Measurements from ENCODE around the gene PACS2. TPM values are rescaled to one million over a fixed set of nuclear protein-coding genes. Genes with fewer than 3 reads are reported as not detected.

PACS2 gene
- total and polyA plus RNA-seq, 2 of the 4 experiments (the other 2 are of a cell fraction), result 15.6 to 32.2 TPM

DNA sequence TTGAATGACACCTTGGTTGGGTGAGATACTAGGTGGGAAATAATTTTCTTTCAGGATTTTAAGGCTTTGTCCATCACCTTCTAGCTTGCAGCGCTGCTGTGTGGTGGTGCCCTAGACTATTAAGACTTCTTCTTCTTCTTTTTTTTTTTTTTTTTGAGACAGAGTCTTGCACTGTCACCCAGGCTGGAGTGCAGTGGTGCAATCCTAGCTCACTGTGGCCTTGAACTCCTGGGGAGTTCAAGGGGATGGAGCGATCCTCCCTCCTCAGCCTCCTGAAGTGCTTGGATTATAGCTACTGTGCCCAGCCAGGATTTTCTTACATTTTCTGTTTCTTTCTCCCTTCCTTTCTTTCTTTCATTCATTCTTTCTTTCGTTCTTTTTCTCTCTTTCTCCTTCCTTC, 94.8 kb downstream of the PACS2 start:
- Histone ChIP-seq H2AK5ac (ENCODE audit: low read depth, low read length) (no peak overlapping the region), H2BK120ac (ENCODE audit: low read depth, low read length) (no peak overlapping the region), H3K27me3 (ENCODE audit: control insufficient read depth, insufficient read depth, low read length) (no peaks in the 10 kb centered on the region), H3K56ac (ENCODE audit: extremely low read depth, insufficient read depth, low read length) (no peak overlapping the region), H2BK15ac (ENCODE audit: low read depth, low read length) (no peak overlapping the region), H3K4ac (ENCODE audit: low read depth, low read length) (no peak overlapping the region), H3K4me3 (ENCODE audit: insufficient read depth, low read depth, low read length) (no peak overlapping the region), H3K4me1 (ENCODE audit: control insufficient read depth, insufficient read depth, low read length) (peaks cover 5% of the 10 kb centered on the region), H3K23ac (ENCODE audit: low read depth, low read length) (no peak overlapping the region), H2BK20ac (ENCODE audit: low read depth, low read length) (no peak overlapping the region), H3K36me3 (ENCODE audit: control insufficient read depth, insufficient read depth, low read length) (no peaks in the 10 kb centered on the region), H3K79me1 (ENCODE audit: low read depth in 1 of 2, low read length in 2 of 2) (no peaks in the 10 kb centered on the region), H2BK5ac (ENCODE audit: low read depth, low read length, poor library complexity, severe bottlenecking) (no peak overlapping the region), H3K9me3 (ENCODE audit: control insufficient read depth, insufficient read depth, low read length) (0 out of 2 replicates have a peak, but pooled peaks cover 1% of the 10 kb centered on the region), H2AFZ (replicated peaks; ENCODE audit: low read length, poor library complexity) (no peak overlapping the region), H3K4me2 (ENCODE audit: low read depth, low read length) (no peak overlapping the region), H2AK9ac (replicated peaks; ENCODE audit: low read depth, low read length, poor library complexity) (no peak overlapping the region), H4K91ac (ENCODE audit: insufficient read depth, low read depth, low read length) (no peak overlapping the region), H3K18ac (ENCODE audit: low read depth, low read length) (no peak overlapping the region), H4K5ac (ENCODE audit: low read depth, low read length) (no peak overlapping the region), H4K8ac (ENCODE audit: low read depth in 2 of 2, low read length in 2 of 2) (no peak overlapping the region), H3K9me1 (ENCODE audit: insufficient read depth, low read length) (no peaks in the 10 kb centered on the region), H3K27ac (ENCODE audit: insufficient read depth, low read length) (no peak overlapping the region), H3K9ac (ENCODE audit: low read depth, low read length) (no peak overlapping the region), H4K20me1 (ENCODE audit: insufficient read depth, low read length) (no peaks in the 10 kb centered on the region), H3K14ac (replicated peaks; ENCODE audit: low read depth, low read length) (no peak overlapping the region)
- dilution Hi-C loops (cut with HindIII; ENCODE audit: low sequenced_read_pairs, unreplicated experiment), result no loop called here
- 72 to 89% methylated on average over 1 to 2 of the region's 3 CpGs for WGBS, 2 experiments (ENCODE audit: extremely low coverage in 2 of 2, insufficient read length in 1 of 2)
- TF ChIP-seq NFE2L2 (IDR thresholded peaks at IDR 0.05; ENCODE audit: low read depth, low read length) (no peak), MAZ (IDR thresholded peaks at IDR 0.05; ENCODE audit: borderline replicate concordance, low read depth, low read length) (no peak), RAD21 (IDR thresholded peaks at IDR 0.05; ENCODE audit: low read length) (no peak), POLR2A (IDR thresholded peaks at IDR 0.05; ENCODE audit: low read depth, low read length) (no peak), RFX5 (IDR thresholded peaks at IDR 0.05; ENCODE audit: low read depth, low read length) (no peak), FOS (IDR thresholded peaks at IDR 0.05; ENCODE audit: low read depth, low read length) (no peak), CEBPB (IDR thresholded peaks at IDR 0.05; ENCODE audit: low read depth, low read length) (no peak), BHLHE40 (IDR thresholded peaks at IDR 0.05; ENCODE audit: low read depth, low read length) (no peak), RCOR1 (IDR thresholded peaks at IDR 0.05; ENCODE audit: insufficient replicate concordance, low read length) (no peak), MAFK (IDR thresholded peaks at IDR 0.05; ENCODE audit: low read depth, low read length) (no peak), SMC3 (IDR thresholded peaks at IDR 0.05; ENCODE audit: low read depth, low read length) (no peak), CHD1 (IDR thresholded peaks at IDR 0.05; ENCODE audit: low read depth, low read length) (no peak), MXI1 (IDR thresholded peaks at IDR 0.05; ENCODE audit: borderline replicate concordance, low read depth, low read length) (no peak)
- TF ChIP-seq, protein P1, sequence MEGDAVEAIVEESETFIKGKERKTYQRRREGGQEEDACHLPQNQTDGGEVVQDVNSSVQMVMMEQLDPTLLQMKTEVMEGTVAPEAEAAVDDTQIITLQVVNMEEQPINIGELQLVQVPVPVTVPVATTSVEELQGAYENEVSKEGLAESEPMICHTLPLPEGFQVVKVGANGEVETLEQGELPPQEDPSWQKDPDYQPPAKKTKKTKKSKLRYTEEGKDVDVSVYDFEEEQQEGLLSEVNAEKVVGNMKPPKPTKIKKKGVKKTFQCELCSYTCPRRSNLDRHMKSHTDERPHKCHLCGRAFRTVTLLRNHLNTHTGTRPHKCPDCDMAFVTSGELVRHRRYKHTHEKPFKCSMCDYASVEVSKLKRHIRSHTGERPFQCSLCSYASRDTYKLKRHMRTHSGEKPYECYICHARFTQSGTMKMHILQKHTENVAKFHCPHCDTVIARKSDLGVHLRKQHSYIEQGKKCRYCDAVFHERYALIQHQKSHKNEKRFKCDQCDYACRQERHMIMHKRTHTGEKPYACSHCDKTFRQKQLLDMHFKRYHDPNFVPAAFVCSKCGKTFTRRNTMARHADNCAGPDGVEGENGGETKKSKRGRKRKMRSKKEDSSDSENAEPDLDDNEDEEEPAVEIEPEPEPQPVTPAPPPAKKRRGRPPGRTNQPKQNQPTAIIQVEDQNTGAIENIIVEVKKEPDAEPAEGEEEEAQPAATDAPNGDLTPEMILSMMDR (conservative IDR thresholded peaks at IDR 0.05; ENCODE audit: low read depth, low read length), result no peak
- TF ChIP-seq, protein P2, sequence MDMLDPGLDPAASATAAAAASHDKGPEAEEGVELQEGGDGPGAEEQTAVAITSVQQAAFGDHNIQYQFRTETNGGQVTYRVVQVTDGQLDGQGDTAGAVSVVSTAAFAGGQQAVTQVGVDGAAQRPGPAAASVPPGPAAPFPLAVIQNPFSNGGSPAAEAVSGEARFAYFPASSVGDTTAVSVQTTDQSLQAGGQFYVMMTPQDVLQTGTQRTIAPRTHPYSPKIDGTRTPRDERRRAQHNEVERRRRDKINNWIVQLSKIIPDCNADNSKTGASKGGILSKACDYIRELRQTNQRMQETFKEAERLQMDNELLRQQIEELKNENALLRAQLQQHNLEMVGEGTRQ (IDR thresholded peaks at IDR 0.05; ENCODE audit: low read depth, low read length), result no peak
- ATAC-seq (ENCODE audit: low read depth), result no peak
- no peak for DNase-seq
- ChIA-PET POLR2A (ENCODE audit: unreplicated experiment) (no interaction called here), CTCF (no interaction called here)
- in situ Hi-C loops (cut with MboI; ENCODE audit: low sequenced_read_pairs), result no loop called here
- intact Hi-C loops (cut with micrococcal nuclease), result no loop called here
- no TSS peak for BruUV-seq (replicated peaks)

Measured in IMR-90 (cell line).